ENCODE measurements around the gene KCNJ11.

- TF ChIP-seq POLR2A (IDR thresholded peaks at IDR 0.05), result no peak
- TF ChIP-seq, protein P1, sequence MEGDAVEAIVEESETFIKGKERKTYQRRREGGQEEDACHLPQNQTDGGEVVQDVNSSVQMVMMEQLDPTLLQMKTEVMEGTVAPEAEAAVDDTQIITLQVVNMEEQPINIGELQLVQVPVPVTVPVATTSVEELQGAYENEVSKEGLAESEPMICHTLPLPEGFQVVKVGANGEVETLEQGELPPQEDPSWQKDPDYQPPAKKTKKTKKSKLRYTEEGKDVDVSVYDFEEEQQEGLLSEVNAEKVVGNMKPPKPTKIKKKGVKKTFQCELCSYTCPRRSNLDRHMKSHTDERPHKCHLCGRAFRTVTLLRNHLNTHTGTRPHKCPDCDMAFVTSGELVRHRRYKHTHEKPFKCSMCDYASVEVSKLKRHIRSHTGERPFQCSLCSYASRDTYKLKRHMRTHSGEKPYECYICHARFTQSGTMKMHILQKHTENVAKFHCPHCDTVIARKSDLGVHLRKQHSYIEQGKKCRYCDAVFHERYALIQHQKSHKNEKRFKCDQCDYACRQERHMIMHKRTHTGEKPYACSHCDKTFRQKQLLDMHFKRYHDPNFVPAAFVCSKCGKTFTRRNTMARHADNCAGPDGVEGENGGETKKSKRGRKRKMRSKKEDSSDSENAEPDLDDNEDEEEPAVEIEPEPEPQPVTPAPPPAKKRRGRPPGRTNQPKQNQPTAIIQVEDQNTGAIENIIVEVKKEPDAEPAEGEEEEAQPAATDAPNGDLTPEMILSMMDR (IDR thresholded peaks at IDR 0.05), result no peak
Measured at GRCh38 chr11:17366495-17366894, 22.0 kb downstream of the KCNJ11 start.

Data from Peyer's patch (tissue), 4 donors.